Activated T-cell treated with anti-CD3 and anti-CD28 coated beads, Interleukin-2, amount 50 U/mL, for 24 hours (primary cell): ENCODE data around the gene RPN2.

Experiments used
- DNase-seq: peaks from one replicate; pipeline ENCODE4 v3.0.0-alpha.2; 2020
- H3K27ac Mint-ChIP-seq: 2 replicates; pipeline ENCODE4 v1.8.0; 2020; ENCODE audit warnings: mild to moderate bottlenecking, mixed read lengths
- H3K27me3 Mint-ChIP-seq: 2 replicates; pipeline ENCODE4 v1.8.0; 2020; ENCODE audit warnings: mixed read lengths
- H3K36me3 Mint-ChIP-seq: 2 replicates; pipeline ENCODE4 v1.8.0; 2020; ENCODE audit warnings: low read depth, mixed read lengths
- H3K4me1 Mint-ChIP-seq: 2 replicates; pipeline ENCODE4 v1.8.0; 2020; ENCODE audit warnings: low read depth, mixed read lengths
- H3K4me3 Mint-ChIP-seq: 2 replicates; pipeline ENCODE4 v1.8.0; 2020; ENCODE audit warnings: mild to moderate bottlenecking, moderate library complexity, mixed read lengths
- H3K9me3 Mint-ChIP-seq: 2 replicates; pipeline ENCODE4 v1.8.0; 2020; ENCODE audit warnings: mixed read lengths

Gene RPN2

DNA sequence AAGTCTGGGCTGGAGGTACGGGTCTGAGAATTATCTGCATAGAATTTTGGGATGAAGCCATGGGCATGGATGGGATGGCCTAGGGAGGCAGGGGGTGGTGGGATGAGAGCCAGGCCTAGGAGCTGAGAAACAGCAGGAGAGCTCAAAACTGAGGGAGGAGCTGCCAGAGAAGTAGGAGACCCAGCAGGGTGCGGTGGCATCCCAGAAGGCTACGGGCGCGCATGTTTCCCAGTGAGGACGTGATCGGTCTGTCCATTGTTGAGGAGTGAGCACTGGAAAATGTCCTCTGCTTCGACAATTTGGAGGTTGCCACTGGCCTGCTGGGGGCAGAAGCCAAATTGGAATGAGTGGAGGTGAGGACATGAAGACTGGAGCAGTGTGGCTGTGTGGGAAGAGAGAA is 14.7 kb downstream of the RPN2 start:
- no peak overlapping the region for H3K4me3 Mint-ChIP-seq
- peaks cover 82% of the 10 kb centered on the region for H3K36me3 Mint-ChIP-seq
- no peak for DNase-seq
- H3K9me3 Mint-ChIP-seq: no peaks in the 10 kb centered on the region
- H3K27ac Mint-ChIP-seq: peak overlapping the region; percentile 88
- H3K4me1 Mint-ChIP-seq: peaks cover 70% of the 10 kb centered on the region
- H3K27me3 Mint-ChIP-seq: no peaks in the 10 kb centered on the region

DNA sequence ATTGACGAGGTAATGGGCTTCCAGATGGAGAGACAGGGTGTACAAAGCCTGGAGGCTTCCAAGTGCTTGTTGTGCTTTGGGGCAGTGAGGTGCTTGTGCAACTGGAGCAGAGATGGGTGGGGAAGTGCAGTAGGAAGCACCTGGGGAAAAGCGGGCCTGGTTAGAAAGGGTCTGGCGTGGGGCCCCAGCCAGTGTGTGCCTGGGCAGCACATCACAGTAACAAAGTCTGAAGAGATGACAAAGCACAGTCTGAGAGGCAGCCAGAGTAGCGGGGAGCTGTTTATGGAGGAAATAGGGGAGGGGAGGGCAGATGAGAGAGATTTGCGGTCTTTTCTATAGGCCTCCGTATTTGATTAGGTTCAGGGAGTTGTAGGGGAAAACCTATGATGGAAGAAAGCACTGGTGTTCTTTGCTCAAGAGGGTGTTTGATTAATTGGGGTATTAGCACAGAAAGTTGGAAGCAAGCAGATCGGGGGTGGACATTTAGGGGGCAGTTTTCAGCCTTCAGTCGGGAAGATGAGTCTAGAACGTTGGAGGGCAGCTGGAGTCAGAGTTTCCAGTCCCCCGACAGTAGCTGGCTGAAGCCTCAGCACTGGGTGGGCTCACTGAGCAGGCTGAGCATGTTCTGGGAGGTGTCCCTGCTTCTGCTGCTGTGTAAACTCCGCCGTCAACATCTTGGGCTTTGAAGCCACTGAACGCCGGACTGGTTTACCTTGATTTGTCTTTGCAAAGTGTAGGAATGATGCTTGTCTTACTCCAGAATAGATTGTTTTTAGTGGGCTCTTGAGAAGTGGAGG is 15.7 kb downstream of the RPN2 start:
- no peaks in the 10 kb centered on the region for H3K27me3 Mint-ChIP-seq
- H3K9me3 Mint-ChIP-seq: no peaks in the 10 kb centered on the region
- peaks cover 80% of the 10 kb centered on the region for H3K36me3 Mint-ChIP-seq
- DNase-seq: no peak
- H3K4me1 Mint-ChIP-seq: peaks cover 61% of the 10 kb centered on the region
- no peak overlapping the region for H3K4me3 Mint-ChIP-seq
- peak overlapping the region; percentile 88 for H3K27ac Mint-ChIP-seq

DNA sequence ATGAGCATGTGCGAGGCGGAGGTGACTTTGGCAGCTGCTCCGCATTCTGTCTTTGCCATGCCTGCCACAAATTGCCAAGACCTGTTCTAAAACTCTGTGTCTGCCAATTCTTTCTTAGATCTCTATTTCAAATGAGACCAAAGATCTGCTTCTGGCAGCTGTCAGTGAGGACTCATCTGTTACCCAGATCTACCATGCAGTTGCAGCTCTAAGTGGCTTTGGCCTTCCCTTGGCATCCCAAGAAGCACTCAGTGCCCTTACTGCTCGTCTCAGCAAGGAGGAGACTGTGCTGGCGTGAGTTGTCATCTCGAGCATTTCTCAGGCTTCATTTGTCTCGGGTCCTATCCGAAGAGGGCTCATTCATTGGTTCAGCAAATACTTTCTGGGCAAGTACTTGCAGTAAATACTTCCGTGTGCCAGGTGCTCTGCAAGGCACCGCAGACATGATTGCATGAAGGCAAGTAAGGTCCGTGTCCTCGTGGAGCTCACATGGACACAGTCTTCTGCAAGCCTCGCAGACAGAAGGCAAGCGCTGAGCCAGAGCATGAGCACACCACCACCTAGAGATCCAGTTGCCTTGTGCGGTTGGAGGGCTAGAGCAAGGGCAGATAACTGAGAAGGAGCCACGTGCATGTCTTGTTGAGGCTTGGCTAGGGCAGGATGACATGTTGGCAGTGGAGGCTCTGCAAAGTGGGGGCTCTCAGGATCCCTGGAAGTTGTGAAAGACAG is 20.0 kb downstream of the RPN2 start:
- Mint-ChIP-seq H3K36me3 (peaks cover 87% of the 10 kb centered on the region), H3K27me3 (no peaks in the 10 kb centered on the region), H3K9me3 (no peaks in the 10 kb centered on the region), H3K27ac (no peak overlapping the region), H3K4me1 (peaks cover 36% of the 10 kb centered on the region), H3K4me3 (no peak overlapping the region)
- DNase-seq: no peak

DNA sequence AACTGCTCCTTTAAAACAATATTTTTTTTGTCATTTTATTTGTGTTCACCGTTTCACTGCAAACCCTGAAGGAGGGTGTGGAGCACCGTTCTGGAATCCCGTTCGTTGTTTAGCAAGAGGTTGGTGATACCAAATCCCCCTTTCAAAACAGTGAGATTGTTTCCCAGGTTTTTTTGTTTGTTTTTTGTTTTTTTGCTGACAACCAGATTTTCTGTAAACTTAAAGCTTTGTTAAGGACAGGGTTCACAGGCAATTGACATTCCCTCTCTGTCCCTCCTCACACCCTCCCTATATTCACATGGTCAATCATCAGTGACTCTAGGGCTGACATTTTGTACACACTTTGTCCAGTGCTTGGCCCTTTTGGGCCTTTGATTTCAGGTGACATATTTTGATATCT is 21.2 kb downstream of the RPN2 start:
- no peak overlapping the region for H3K27ac Mint-ChIP-seq
- peaks cover 93% of the 10 kb centered on the region for H3K36me3 Mint-ChIP-seq
- H3K4me1 Mint-ChIP-seq: peaks cover 24% of the 10 kb centered on the region
- no peak for DNase-seq
- no peaks in the 10 kb centered on the region for H3K27me3 Mint-ChIP-seq
- no peaks in the 10 kb centered on the region for H3K9me3 Mint-ChIP-seq
- H3K4me3 Mint-ChIP-seq: no peak overlapping the region

DNA sequence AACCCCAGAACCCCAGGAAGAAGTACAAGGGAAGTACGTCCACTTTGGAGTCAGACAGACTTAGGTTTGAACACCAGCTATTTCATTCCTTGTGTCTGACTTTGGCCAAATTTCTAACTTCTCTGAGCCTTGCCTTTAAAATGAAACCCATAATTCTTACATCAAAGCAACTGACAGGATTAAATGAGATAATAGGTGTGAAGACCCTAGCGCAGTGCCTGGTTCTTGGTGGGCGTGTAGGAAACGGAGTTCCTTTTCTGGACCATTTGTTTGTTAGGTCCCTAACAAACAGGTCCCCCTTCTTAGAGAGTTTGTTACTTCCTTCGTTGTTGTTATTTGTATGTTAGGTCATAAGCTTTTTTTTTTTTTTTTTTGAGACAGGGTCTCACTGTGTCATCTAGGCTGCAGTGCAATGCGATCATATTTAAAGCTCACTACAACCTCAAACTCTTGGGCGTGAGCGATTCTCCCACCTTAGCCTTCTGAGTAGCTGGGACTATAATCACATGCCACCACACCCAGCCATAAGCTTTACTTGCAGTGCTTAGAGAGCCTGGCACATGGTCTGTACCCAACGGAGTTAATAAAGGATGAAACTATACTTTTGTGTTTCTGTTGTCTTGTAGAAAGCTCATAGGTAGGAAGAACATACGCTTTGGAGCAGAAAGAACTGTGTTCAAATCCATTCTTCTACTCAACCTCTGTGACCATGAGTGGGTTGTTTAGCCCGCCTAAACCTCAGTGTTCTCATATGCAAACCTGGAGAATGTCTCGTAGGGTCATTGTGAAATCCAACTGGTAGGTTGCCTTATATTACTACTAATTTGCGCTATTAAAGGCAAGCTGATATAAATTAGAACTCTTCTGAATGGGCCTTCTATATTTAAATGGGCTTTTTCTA is 22.0 kb downstream of the RPN2 start:
- Mint-ChIP-seq H3K4me3 (no peak overlapping the region), H3K36me3 (peaks cover 95% of the 10 kb centered on the region), H3K27ac (no peak overlapping the region), H3K27me3 (no peaks in the 10 kb centered on the region), H3K4me1 (peaks cover 19% of the 10 kb centered on the region), H3K9me3 (no peaks in the 10 kb centered on the region)
- no peak for DNase-seq

DNA sequence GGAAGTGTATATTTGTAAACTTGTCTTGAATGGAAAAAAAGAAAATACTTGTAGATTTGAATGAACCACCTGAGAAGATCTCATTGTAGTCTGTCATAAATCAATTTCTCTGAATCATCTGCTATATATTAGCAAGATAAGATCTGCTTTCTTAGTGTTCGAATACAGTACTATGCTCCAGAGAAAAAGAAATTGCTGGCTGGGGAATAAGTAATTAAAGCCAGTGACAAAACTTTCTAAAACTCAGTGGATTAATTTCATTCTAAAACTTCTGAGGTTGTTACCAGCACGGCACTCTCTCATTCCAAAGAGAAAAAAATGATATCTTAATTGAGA is 22.7 kb downstream of the RPN2 start:
- peaks cover 94% of the 10 kb centered on the region for H3K36me3 Mint-ChIP-seq
- H3K9me3 Mint-ChIP-seq: no peaks in the 10 kb centered on the region
- no peak overlapping the region for H3K27ac Mint-ChIP-seq
- H3K4me3 Mint-ChIP-seq: no peak overlapping the region
- peaks cover 14% of the 10 kb centered on the region for H3K4me1 Mint-ChIP-seq
- DNase-seq: no peak
- H3K27me3 Mint-ChIP-seq: no peaks in the 10 kb centered on the region

DNA sequence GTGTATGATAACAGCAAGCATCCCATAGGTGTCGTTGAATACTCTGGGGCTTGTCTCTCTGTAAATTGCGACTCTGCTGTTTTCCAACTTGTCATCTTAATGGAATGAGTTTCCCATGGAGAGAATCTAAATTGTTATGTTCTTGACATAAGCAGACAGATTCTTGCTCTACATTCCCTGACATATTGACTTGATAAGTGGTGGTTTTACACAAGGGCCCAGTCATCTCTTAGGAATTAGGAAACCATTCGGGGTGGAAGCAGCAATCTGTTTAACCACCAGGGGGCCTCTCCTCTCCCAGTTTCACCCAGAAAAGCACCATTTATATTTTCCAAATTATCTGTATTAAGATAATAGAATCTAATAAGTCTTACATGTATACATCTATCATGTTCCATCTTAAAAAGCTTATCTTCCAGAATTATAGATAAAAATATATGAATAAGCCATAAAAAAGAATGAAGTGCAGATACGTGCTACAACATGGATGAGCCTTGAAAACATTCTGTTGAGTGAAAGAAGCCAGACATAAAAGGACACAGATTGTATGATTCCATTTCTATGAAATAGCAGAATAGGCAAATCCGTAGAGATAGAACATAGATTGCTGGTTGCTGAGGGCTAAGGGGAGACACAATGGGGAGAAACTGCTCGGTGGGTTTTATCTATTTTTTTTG is 23.3 kb downstream of the RPN2 start:
- Mint-ChIP-seq H3K27me3 (no peaks in the 10 kb centered on the region), H3K4me1 (peaks cover 9% of the 10 kb centered on the region), H3K4me3 (no peak overlapping the region), H3K36me3 (peaks cover 94% of the 10 kb centered on the region), H3K9me3 (no peaks in the 10 kb centered on the region), H3K27ac (no peak overlapping the region)
- no peak for DNase-seq

DNA sequence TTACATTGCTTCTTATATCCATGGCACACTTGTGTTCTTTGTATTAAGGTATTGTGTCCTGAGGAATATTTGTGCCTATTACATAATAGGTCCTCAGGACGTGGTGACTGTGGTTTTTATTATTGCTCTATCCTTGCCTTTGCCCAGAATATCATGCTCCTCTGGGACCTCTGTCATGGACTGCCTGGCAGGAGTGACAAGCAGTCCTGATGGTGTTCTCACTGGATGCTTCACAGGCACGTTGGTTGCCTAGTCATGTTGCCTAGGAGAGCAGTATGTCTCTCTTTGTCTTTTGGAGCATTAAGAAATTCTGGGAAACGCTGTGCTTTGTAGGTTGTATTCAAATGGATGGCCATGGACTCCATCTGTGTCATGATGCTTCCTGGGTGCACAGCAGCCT is 24.9 kb downstream of the RPN2 start:
- no peak overlapping the region for H3K4me3 Mint-ChIP-seq
- no peaks in the 10 kb centered on the region for H3K9me3 Mint-ChIP-seq
- H3K36me3 Mint-ChIP-seq: peaks cover 95% of the 10 kb centered on the region
- DNase-seq: no peak
- peaks cover 9% of the 10 kb centered on the region for H3K4me1 Mint-ChIP-seq
- H3K27me3 Mint-ChIP-seq: no peaks in the 10 kb centered on the region
- no peak overlapping the region for H3K27ac Mint-ChIP-seq

DNA sequence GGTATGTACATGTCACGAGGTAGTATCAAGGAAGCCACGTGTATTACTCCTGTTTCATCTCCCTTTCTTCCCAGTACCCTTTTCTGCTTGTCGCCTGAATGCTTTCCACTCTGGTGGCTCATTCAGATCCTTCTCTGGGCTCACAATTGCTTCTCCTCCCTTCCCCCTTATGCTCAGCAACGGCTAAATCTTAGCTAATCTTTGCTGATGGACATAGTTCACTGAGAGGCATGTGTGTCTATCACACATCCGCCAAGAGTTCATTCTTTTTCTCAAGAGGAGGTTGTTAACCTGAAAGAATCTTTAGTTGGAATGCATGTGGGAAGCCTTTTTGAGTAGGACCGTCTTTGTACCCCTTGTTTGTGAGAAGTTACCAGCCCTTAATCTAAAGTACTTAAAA is 26.0 kb downstream of the RPN2 start:
- Mint-ChIP-seq H3K4me1 (peaks cover 9% of the 10 kb centered on the region), H3K4me3 (no peak overlapping the region), H3K36me3 (peaks cover 95% of the 10 kb centered on the region), H3K9me3 (no peaks in the 10 kb centered on the region), H3K27me3 (no peaks in the 10 kb centered on the region), H3K27ac (no peak overlapping the region)
- DNase-seq: no peak

DNA sequence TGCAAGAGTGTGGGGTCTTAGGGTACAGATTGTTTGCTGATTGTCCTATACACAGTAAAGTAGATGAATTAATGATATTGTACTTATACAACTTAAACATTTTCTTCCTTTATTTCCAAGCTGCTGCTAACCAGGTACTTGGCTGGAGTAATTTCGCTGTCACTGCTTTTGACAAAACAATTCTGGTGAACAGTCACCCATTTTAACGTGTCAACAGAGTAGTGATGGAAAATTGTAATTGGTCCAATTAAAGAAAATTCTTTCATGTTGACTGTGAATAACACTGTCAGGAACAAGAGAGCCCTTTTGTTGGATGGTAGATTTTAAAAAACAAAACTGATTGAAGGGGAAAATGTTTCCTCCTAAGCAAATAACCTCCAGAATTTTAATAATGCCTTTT is 26.7 kb downstream of the RPN2 start:
- H3K36me3 Mint-ChIP-seq: peaks cover 92% of the 10 kb centered on the region

DNA sequence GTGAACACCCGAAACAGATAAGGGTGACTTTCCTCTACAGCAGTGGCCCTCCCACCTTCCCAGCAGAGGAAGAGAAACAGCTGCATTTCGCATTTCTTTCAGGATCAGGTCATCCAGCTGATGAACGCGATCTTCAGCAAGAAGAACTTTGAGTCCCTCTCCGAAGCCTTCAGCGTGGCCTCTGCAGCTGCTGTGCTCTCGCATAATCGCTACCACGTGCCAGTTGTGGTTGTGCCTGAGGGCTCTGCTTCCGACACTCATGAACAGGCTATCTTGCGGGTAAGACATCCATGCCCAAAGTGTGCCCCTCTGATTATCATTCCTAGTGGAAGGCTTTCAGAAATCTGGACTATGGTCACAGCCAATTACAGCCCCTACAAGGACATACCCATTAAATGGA is 28.0 kb downstream of the RPN2 start:
- H3K9me3 Mint-ChIP-seq: no peaks in the 10 kb centered on the region
- H3K36me3 Mint-ChIP-seq: peaks cover 86% of the 10 kb centered on the region
- no peak overlapping the region for H3K4me3 Mint-ChIP-seq
- H3K27me3 Mint-ChIP-seq: no peaks in the 10 kb centered on the region
- H3K4me1 Mint-ChIP-seq: peaks cover 1% of the 10 kb centered on the region
- H3K27ac Mint-ChIP-seq: no peak overlapping the region
- DNase-seq: no peak

More for the DNA sequence above, 26.7 kb downstream of the RPN2 start:
- H3K9me3 Mint-ChIP-seq: no peaks in the 10 kb centered on the region
- H3K27me3 Mint-ChIP-seq: no peaks in the 10 kb centered on the region
- H3K4me1 Mint-ChIP-seq: peaks cover 9% of the 10 kb centered on the region
- H3K27ac Mint-ChIP-seq: peak overlapping the region; percentile 14
- H3K4me3 Mint-ChIP-seq: no peak overlapping the region
- no peak for DNase-seq

DNA sequence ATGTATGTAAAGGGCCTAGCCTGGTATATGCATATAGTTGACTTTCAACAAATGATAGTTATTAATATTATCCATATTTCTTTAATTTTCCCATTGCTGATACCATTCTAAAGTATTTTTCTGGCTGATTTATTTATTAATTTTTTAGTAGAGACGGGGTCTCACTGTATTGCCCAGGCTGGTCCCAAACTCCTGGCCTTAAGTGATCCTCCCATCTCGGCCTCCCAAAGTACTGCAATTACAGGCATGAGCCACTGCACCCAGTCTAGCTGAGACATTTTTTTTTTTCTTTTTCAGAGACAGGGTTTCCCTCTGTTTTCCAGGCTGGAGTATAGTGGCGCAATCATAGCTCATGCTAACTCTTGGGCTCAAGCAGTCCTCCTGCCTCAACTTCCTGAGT is 30.1 kb downstream of the RPN2 start:
- peaks cover 87% of the 10 kb centered on the region for H3K36me3 Mint-ChIP-seq

DNA sequence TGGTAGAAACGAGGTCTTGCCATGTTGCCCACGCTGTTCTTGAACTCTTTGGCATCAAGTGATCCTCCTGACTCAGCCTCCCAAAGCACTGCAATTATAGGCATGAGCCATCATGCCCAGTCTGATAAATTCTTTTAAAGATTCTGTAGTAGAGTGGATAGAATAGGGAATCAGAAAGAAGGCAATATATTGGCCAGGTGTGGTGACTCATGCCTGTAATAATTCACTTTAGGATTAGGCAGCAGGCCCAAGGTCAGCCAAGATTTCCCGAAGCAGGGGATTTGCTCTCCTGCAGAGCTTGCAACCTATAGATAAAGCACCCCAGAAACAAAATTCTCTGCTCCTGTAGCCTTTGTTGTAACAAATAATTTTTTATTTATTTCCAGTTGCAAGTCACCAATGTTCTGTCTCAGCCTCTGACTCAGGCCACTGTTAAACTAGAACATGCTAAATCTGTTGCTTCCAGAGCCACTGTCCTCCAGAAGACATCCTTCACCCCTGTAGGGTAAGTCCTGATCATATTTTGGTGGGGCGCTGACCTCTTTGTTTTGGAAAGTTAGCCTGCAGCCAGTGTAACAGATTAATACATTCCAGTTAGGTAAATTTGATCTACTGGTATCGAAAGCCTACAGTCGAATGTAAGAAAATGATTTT is 30.7 kb downstream of the RPN2 start:
- peaks cover 87% of the 10 kb centered on the region for H3K36me3 Mint-ChIP-seq
- H3K4me1 Mint-ChIP-seq: peaks cover 2% of the 10 kb centered on the region
- H3K9me3 Mint-ChIP-seq: no peaks in the 10 kb centered on the region

More for the DNA sequence above, 30.1 kb downstream of the RPN2 start:
- DNase-seq: no peak
- no peaks in the 10 kb centered on the region for H3K4me1 Mint-ChIP-seq
- H3K9me3 Mint-ChIP-seq: no peaks in the 10 kb centered on the region
- no peak overlapping the region for H3K27ac Mint-ChIP-seq
- no peak overlapping the region for H3K4me3 Mint-ChIP-seq
- H3K27me3 Mint-ChIP-seq: no peaks in the 10 kb centered on the region

DNA sequence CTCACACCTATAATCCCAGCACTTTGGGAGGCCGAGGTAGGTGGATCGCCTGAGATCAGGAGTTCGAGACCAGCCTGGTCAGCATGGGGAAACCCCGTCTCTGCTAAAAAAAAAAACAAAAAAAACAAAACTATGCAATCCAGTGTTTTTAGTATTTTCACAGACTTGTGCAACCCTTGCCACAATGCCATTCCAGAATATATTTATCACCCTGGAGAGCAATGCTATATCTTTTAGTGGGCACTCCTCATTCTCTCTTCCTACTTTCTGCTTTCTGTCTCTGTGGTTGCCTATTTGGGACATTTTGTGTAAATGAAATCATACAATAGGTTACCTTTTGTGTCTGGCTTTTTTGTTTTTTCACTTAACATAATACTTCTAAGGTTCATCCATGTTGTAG is 39.3 kb downstream of the RPN2 start:
- no peak overlapping the region for H3K27ac Mint-ChIP-seq
- no peaks in the 10 kb centered on the region for H3K9me3 Mint-ChIP-seq
- H3K27me3 Mint-ChIP-seq: no peaks in the 10 kb centered on the region
- peaks cover 7% of the 10 kb centered on the region for H3K4me1 Mint-ChIP-seq
- DNase-seq: no peak
- peaks cover 94% of the 10 kb centered on the region for H3K36me3 Mint-ChIP-seq
- H3K4me3 Mint-ChIP-seq: no peak overlapping the region

More for the DNA sequence above, 30.7 kb downstream of the RPN2 start:
- DNase-seq: no peak
- Mint-ChIP-seq H3K4me3 (no peak overlapping the region), H3K27ac (no peak overlapping the region), H3K27me3 (no peaks in the 10 kb centered on the region)
